SHP77 (cell line): Measurements from ENCODE around the gene DDX19B.
"Not testable (repeated sequence)": the region's sequence is repeated elsewhere in the genome, so short reads cannot be mapped to it uniquely, and the experiment has no call there.

Experiments
- DNase-seq, 2 experiments: peaks; one replicate each; lab custom pipeline; 2025; lab: John Stamatoyannopoulos, UW

Gene DDX19B

DNA sequence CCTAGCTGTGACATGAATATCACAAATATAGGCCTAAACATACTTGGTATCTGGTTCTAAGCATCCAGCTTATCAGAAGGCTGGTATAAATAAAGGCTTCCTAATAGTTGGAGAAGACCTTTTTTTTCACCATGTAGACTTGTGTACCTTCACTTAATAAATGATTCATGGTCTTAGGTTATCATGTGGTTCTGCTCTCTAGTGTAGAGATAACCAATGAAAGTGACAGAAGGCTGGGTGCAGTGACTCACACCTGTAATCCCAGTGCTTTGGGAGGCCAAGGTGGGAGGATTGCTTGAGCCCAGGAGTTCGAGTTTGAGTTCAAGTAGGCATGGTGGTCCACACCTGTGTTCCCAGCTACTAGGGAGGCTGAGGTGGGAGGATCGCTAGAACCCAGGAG lies 50.8 kb downstream of the DDX19B start:
- DNase-seq, result no peak

GRCh38 chr16:70359552-70359951 lies 60.6 kb downstream of the DDX19B start:
- no peak for DNase-seq

DNA sequence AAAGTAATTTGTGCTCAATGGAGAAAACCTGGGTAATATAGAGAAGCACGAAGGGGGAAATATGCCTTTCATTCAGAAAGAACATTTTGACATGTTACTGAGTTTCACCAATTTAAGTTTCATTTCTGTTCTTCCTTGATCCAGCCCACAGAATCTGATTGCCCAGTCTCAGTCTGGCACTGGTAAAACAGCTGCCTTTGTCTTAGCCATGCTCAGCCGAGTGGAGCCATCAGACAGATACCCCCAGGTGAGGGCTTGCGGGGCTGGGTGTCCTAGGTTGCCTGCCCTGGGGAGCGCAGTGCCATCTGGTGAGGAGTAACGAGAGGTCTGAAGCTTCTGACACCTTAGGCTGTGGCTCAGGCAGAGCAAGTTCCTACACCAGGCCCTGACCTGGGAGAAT lies 65.4 kb downstream of the DDX19B start:
- DNase-seq, result no peak

DNA sequence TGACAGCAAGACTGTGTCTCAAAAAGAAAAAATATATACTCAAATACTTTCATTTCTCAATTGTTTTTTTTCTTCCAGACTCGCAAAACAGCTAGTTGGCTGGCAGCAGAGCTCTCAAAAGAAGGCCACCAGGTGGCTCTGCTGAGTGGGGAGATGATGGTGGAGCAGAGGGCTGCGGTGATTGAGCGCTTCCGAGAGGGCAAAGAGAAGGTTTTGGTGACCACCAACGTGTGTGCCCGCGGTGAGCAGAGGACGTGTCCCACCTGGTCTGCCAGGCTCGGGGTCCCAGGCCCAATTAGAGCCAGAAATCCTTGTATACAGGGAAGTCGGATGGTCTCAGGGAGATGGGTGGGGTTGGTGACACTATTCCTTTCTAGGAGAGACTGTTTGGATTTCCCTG lies 71.2 kb downstream of the DDX19B start:
- not testable (repeated sequence) for DNase-seq

GRCh38 chr16:70370924-70371323 lies 71.9 kb downstream of the DDX19B start:
- no peak for DNase-seq

GRCh38 chr16:70372921-70373728 lies 74.1 kb downstream of the DDX19B start:
- DNase-seq, result no peak

DNA sequence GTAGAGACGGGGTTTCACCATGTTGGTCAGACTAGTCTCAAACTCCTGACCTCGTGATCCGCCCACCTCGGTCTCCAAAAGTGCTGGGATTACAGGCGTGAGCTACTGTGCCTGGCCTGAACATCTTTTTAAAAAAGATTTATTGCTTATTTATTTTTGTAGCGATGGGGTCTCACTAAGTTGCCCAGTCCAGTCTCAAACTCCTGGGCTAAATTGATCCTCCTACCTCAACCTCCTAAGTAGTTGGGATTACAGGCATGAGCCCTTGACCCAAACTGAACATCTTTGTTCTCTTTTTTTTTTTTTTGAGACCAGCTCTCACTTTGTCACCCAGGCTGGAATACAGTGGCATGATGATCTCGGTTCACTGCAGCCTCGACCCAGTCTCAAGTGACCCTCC lies 75.2 kb downstream of the DDX19B start:
- DNase-seq, result no peak

DNA sequence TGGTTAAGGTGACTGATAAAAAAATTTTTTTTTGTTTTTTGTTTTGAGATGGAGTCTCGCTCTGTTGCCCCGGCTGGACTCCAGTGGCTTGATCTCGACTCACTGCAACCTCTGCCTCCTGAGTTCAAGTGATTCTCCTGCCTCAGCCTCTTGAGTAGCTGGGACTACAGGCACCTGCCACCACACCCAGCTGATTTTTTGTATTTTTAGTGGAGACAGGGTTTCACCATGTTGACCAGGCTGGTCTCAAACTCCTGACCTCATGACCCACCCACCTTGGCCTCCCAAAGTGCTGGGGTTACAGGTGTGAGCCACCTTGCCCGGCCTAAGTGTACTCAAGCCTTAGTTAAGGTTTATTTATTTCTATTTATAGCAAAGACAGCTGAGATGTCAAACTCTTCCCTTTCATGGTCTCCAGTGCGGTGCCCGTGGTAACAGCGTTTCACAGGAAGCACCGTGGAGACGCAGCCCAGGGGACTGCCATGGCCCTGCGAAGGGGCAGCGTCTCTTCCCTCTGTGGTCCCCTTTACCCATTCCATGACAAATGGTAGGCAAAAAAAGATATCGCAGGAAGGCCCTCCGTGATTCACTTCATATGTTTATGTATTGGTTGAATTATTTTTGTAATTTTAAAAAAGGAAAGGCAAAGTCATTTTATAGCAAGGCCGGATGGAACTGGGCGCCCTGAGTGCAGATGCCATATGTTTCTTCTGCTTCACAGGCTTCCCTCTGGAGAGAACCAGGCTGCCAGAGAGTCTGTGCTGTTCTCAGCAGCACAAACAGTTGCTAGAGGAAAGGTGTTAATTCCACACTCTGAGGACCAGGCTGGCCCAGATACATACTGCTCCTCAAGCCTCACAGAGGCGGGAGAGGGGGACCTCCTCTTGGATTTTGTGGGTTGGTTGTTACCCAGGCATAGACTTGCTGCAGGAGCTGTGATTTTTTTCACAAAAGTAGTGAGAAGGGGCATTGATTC lies 76.9 kb downstream of the DDX19B start:
- DNase-seq, result no peak

- no peak for DNase-seq
These were observed 78.8 kb downstream of the DDX19B start for GRCh38 chr16:70377782-70378181.

GRCh38 chr16:70378869-70379493 lies 80.0 kb downstream of the DDX19B start:
- no peak for DNase-seq

GRCh38 chr16:70380248-70380918 lies 81.4 kb downstream of the DDX19B start:
- peak in 1 of 2 experiments; percentile 51 for DNase-seq

DNA sequence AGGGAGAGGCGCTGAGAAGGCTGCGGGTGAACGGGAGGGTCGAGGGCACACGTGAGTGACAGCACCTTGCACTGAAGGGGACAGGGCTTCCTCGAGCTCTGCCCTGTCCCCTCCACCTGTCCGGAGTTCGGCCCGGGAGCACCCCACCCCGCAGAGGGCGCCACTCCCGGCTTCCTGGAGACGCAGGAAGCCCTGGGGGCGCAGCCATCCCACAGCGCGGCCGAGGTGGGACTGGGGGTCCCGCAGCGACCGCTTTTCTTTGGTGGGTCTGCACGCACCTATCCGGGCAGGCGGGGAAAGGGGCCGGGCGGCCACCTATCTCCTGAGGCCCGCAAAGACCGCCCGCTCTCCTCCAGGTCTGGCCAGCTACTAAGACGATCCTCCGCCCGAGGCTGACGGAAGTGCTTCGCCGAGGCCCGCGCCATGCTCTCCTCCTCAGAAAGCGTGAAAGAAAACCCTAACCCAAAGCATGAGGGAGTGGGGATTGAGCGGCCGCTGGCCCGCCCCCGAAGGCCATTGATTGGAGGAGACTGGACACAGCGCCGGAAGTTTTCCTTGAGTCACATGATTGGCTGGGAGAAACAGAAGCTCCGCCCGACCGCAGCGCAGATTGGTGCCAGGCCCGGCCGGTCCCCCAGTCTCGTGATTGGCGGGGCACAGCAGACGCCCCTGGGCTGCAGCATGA lies 82.1 kb downstream of the DDX19B start:
- DNase-seq, result peak; percentile 99

GRCh38 chr16:70381604-70382342 lies 82.8 kb downstream of the DDX19B start:
- DNase-seq, result peak in 1 of 2 experiments; percentile 72

DNA sequence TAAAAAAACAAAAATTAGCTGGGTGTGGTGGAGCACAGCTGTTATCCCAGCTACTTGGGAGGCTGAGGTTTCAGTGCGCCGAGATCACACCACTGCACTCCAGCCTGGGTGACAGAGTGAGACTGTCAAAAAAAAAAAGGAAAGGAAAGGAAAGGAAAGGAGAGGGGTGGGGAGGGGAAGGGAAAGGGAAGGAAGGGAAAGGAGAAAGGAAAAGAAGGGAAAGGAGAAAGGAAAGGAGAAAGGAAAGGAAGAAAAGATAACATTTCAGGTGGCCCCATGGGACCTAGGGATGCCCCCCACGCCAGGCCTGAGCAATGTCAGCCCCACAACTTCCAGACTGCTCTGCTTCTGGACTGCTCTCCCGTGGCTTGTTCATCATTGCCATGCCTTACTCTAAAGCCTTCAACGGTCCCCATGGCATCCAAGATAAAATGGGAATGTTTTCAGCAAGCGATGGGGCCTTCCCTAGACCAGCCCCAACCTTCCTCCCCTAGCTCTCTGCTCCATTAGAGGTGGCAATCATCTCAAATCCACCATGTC lies 84.5 kb downstream of the DDX19B start:
- no peak for DNase-seq
